ENCODE data around the gene RAB3D.
"Not testable (repeated sequence)": the region's sequence is repeated elsewhere in the genome, so short reads cannot be mapped to it uniquely, and the experiment has no call there.

RAB3D gene

DNA sequence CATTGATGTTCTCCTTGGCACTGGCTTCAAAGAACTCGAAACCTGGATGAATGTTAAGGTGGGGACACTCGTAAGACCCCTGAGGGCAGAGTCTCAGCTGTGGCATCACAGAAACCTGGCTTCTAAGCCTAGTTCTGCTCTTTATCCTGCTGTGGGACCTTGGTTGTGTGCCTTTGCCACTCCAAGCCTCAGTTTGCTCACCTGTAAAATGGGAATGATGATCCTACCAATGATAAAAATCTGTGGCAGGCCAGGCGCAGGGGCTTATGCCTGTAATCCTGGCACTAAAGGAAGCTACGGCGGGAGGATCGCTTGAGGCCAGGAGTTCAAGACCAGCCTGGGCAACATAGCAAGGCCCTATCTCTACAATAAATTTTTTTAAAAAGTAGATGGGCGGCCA is 13.9 kb downstream of the RAB3D start:
- no peak for TF ChIP-seq ZFX (IDR thresholded peaks at IDR 0.05; ENCODE audit: borderline replicate concordance)
- TF ChIP-seq, protein P1, sequence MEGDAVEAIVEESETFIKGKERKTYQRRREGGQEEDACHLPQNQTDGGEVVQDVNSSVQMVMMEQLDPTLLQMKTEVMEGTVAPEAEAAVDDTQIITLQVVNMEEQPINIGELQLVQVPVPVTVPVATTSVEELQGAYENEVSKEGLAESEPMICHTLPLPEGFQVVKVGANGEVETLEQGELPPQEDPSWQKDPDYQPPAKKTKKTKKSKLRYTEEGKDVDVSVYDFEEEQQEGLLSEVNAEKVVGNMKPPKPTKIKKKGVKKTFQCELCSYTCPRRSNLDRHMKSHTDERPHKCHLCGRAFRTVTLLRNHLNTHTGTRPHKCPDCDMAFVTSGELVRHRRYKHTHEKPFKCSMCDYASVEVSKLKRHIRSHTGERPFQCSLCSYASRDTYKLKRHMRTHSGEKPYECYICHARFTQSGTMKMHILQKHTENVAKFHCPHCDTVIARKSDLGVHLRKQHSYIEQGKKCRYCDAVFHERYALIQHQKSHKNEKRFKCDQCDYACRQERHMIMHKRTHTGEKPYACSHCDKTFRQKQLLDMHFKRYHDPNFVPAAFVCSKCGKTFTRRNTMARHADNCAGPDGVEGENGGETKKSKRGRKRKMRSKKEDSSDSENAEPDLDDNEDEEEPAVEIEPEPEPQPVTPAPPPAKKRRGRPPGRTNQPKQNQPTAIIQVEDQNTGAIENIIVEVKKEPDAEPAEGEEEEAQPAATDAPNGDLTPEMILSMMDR (IDR thresholded peaks at IDR 0.05) = no peak
- no peak overlapping the region for H3K27ac ChIP-seq

DNA sequence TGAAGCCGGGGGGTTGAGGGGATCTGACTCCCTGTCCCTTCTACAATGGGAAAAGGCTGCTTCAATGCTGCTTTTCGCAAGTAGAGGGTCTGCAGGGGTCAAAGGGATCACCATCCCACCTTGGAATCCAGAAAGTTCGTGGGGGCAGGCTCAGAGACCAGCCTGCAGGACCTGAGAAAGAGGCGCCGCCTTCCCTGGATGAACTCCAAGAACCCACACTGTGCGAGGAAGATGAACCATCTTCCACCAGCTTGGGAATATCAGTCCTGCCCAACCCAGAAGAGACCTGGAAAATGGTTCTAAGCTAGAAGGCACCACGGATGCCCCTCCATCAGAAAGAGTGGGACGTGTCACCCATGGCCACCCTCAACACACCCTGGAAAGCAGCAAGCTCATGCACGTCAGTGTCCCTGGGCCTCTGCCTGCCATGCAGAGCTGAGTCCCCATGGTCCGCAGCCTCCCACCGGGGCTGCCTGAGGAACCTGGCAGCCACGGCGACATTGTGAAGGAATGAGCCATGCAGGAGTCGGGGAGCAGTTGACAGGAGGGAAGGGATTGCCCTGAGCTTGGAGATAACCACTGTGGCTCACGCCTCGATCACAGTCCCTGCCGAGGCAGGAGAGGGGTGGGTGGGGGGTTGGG is 14.6 kb downstream of the RAB3D start:
- TF ChIP-seq, protein P1 (IDR thresholded peaks at IDR 0.05) = no peak
- TF ChIP-seq ZFX (IDR thresholded peaks at IDR 0.05; ENCODE audit: borderline replicate concordance) = no peak
- H3K27ac ChIP-seq = peak overlapping the region; percentile 60

DNA sequence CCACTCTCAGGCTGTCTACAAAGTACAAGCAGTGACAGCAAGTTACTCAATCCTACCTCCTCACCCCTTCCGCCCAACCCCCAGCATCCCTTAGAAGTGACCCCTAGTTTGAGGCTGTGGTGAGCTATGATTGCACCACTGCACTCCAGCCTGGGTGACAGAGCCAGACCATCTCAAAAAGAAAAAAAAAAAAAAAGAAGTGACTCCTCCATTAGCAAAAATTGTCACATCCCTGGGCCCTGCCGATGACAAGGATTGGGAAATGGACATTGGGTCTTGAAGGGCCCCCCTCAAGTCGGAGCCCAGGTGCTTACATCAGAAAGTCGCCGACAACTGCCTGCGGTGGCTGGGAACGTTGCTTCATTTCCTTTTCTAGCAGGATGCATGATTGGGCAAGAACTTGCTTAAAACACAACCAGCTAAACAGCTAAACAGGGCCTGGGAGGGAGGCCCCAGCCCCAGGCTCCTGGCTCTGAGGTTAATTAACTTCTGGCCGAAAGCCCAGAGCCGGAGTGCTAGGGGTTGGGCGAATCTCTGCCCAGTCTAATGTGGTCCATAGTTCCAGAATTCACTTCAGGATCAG is 15.3 kb downstream of the RAB3D start:
- H3K27ac ChIP-seq = peak overlapping the region; percentile 60
- TF ChIP-seq, protein P1 (IDR thresholded peaks at IDR 0.05) = no peak
- TF ChIP-seq ZFX (IDR thresholded peaks at IDR 0.05; ENCODE audit: borderline replicate concordance) = no peak

DNA sequence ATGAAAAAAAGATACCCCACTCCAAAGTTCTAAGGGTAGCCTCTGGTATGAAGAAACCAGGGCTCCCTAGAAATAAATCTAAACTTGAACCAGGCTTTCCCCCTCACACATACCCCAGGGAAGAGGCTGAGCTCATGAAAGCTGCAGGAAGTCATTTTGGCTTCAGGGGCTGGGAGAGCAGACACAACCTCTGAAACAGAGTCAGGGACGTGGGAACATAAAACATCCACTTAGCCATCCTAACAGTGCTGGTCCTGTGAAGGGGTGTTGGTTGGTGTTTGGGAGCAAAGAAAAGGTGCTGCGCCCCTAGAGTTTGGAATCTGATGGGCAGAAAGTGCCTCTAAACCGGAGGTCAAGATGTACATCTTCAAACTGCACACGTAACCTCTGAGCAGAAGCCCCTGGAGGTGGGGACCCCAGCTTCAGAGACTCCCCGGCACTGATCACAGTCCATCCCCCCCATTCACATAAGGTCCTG is 15.8 kb downstream of the RAB3D start:
- TF ChIP-seq ZFX (IDR thresholded peaks at IDR 0.05; ENCODE audit: borderline replicate concordance) = no peak
- TF ChIP-seq, protein P1 (IDR thresholded peaks at IDR 0.05) = no peak
- peak overlapping the region; percentile 60 for H3K27ac ChIP-seq

DNA sequence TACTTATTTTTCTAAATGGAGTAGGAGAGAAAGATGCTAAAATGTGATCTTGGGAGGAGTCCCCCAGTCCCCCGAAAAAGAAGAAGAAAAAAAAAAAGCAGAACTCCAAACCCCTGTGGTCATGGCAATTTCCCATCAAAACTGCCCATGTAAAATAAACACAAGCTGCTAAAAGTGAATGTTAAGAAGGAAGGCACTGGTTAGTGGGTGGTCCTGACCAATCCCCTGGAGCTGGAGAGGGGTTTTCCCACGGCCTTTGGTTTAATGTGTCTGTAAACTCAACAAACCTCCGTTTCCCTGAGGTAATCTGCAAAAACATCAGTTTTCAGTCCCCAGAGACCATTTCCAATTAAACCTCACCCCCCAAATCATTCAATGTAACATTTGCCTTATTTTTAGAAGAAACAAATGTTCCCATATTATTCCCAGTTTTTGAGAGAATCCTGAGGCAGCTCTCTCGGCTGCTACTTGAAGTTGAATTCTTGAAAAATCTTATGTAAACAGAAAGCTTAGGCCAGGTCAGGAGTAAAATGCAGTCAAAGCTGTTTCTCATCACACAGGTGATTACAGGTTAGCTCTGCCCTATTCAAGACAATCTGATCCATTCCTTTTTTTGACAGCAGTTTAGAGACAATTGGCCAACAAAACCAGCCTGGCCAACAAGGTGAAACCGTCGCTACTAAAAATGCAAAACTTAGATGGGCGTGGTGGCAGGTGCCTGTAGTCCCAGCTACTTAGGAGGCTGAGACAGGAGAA is 17.0 kb downstream of the RAB3D start:
- H3K27ac ChIP-seq = peak overlapping the region; percentile 60; the same call in 1 of the 2 replicates
- TF ChIP-seq, protein P1 (IDR thresholded peaks at IDR 0.05) = no peak
- TF ChIP-seq ZFX (IDR thresholded peaks at IDR 0.05; ENCODE audit: borderline replicate concordance) = no peak

DNA sequence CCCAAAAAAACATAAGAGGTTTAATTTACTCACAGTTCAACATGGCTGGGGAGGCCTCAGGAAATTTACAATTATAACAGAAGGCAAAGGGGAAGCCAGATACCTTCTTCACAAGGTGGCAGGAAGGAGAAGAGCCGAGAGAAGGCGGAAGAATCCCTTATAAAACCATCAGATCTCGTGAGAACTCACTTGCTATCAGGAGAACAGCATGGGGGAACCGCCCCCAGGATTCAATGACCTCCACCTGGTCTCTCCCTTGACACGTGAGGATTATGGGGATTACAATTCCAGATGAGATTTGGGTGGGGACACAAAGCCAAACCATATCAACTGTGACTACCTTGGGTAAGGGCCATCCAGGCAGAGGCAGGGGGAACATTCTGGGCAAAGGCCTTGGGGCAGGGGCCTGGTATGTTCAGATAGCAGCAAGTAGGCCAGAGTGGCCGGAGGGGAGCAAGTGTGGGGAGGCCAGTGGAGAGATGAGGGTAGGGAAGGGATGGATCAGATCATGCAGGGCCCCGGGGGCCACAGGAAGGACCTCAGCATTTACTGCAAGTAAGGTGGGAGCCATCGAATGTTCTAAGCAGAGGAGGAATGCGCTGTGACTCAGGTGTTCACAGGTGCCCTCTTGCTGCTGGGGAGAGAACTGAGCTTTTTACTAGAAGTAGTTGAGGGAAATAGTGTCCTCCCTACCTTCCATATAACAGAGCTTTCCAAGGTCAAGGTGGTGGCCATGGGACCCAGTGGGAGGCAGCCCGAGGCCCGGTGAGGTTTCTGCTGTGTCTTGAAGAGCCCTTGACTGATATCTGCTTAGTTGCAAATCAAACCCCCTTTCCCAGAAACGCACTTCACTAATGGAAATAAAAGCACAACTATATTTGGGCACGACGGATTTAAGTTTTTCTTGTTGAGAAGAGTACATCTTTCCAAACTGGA is 18.0 kb downstream of the RAB3D start:
- TF ChIP-seq, protein P1 (IDR thresholded peaks at IDR 0.05) = peak; percentile 40
- TF ChIP-seq ZFX (IDR thresholded peaks at IDR 0.05; ENCODE audit: borderline replicate concordance) = no peak
- peak overlapping the region; percentile 60; the same call in 1 of the 2 replicates for H3K27ac ChIP-seq

DNA sequence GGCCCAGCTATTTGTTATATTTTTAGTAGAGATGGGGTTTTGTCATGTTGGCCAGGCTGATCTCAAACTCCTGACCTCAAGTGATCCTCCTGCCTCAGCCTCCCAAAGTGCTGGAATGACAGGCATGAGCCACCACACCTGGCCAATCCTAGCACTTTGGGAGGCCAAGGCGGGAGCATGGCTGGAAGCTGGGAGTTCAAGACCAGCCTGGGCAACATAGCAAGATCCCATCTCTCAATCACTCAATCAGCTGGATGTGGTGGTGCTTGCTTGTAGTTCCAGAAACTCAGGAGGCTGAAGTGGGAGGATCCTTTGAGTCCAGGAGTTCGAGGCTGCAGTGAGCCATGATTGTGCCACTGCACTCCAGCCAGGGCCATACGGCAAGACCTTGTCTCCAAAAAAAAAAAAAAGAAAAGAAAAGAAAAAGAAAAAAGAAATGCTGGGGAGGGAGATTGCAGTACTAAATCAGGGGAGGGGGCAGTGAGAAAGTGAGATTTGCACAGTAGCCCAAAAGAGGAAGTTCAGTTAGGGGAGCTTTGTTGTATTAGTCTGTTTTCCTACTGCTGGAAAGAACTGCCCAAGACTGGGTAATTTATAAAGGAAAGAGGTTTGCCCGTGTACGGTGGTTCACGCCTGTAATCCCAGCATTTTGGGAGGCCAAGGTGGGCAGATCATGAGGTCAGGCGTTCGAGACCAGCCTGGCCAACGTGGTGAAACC is 19.0 kb downstream of the RAB3D start:
- H3K27ac ChIP-seq = not testable (repeated sequence)
